Vagina (tissue), 2 donors: ENCODE results near the gene CEACAM6. TPM values are rescaled to one million over a fixed set of nuclear protein-coding genes. Genes with fewer than 3 reads are reported as not detected.

Experiments used
- DNase-seq, 2 donors: peaks; one replicate each; pipeline ENCODE4 v3.0.0-alpha.2; 2017; ENCODE audit errors: extremely low spot score in 2 of 2
- H3K27ac ChIP-seq: fragments of 200-600 bp; sonication (generic); one replicate; pipeline ENCODE4 v1.5.1; 2019
- H3K27me3 ChIP-seq: fragments of 200-600 bp; sonication (generic); one replicate; pipeline ENCODE4 v1.5.1; 2019
- H3K36me3 ChIP-seq, 2 donors: fragments of 200-600 bp; sonication (generic); one replicate each; pipeline ENCODE4 v1.5.1; 2017 to 2019
- H3K4me1 ChIP-seq: fragments of 200-600 bp; sonication (generic); one replicate; pipeline ENCODE4 v1.5.1; 2019
- H3K4me3 ChIP-seq, 2 donors: fragments of 200-600 bp; sonication (generic); 1 replicate in 1 of 2; 2 replicates in 1 of 2; pipeline ENCODE4 v1.5.1; 2016 to 2019
- H3K9me3 ChIP-seq: fragments of 200-600 bp; sonication (generic); one replicate; pipeline ENCODE4 v1.5.1; 2019
- CTCF ChIP-seq, 3 experiments: fragments of 450-650 bp in 2 of 3; fragments of 200-600 bp in 1 of 3; sonication (generic) in 1 of 3; IDR thresholded peaks; one replicate each; pipeline ENCODE4 v1.5.1; 2017 to 2019; ENCODE audit warnings: antibody characterized with exemption in 3 of 3, mild to moderate bottlenecking in 2 of 3, moderate library complexity in 2 of 3
- POLR2A ChIP-seq, 2 donors: fragments of 450-650 bp; IDR thresholded peaks; one replicate each; pipeline ENCODE4 v1.6.1; 2017; ENCODE audit warnings: antibody characterized with exemption in 2 of 2, mild to moderate bottlenecking in 2 of 2, moderate library complexity in 2 of 2
- POLR2AphosphoS5 ChIP-seq, 2 donors: sonication (generic); formaldehyde crosslinking; IDR thresholded peaks; one replicate each; pipeline ENCODE4 v1.9.0; 2017; ENCODE audit warnings: antibody characterized with exemption in 2 of 2, mild to moderate bottlenecking in 2 of 2, low read depth in 1 of 2; ENCODE audit not compliant: insufficient read depth in 1 of 2
- intact Hi-C: fragments of 100-400 bp; cut with DNase I; formaldehyde crosslinking; loops from one replicate; pipeline ENCODE4 v1.15.1; 2023
- total RNA-seq: library from RNA; depleted of rRNA; stranded (reverse); fragments of >200 nt; gene quantifications from one replicate; pipeline ENCODE4 v1.2.3, GENCODE V29; 2016

CEACAM6 gene
- total RNA-seq, 1 donor from 2014 or later, result 6.9 TPM

GRCh38 chr19:41802770-41803169 lies 47.4 kb downstream of the CEACAM6 start:
- intact Hi-C loops, result no loop called here

GRCh38 chr19:41804336-41804735 lies 49.0 kb downstream of the CEACAM6 start:
- H3K27ac ChIP-seq, result no peak overlapping the region

More at GRCh38 chr19:41802770-41803169, 47.4 kb downstream of the CEACAM6 start:
- Histone ChIP-seq H3K27ac (no peak overlapping the region), H3K4me1 (no peaks in the 10 kb centered on the region), H3K9me3 (no peaks in the 10 kb centered on the region), H3K4me3 (no peak overlapping the region), H3K27me3 (no peaks in the 10 kb centered on the region), H3K36me3 (no peaks in the 10 kb centered on the region)
- TF ChIP-seq POLR2AphosphoS5 (IDR thresholded peaks at IDR 0.05; ENCODE audit: insufficient read depth in 1 of 2, low read depth in 1 of 2) (no peak), POLR2A (IDR thresholded peaks at IDR 0.05) (no peak), CTCF (IDR thresholded peaks at IDR 0.05) (no peak)
- DNase-seq, result no peak

GRCh38 chr19:41807176-41807575 lies 51.8 kb downstream of the CEACAM6 start:
- no peaks in the 10 kb centered on the region for H3K36me3 ChIP-seq
- H3K4me1 ChIP-seq, result no peaks in the 10 kb centered on the region
- no peak overlapping the region for H3K27ac ChIP-seq
- intact Hi-C loops, result no loop called here
- DNase-seq, result no peak
- no peaks in the 10 kb centered on the region for H3K9me3 ChIP-seq
- H3K27me3 ChIP-seq, result no peaks in the 10 kb centered on the region
- TF ChIP-seq POLR2AphosphoS5 (IDR thresholded peaks at IDR 0.05; ENCODE audit: insufficient read depth in 1 of 2, low read depth in 1 of 2) (no peak), CTCF (IDR thresholded peaks at IDR 0.05) (no peak), POLR2A (IDR thresholded peaks at IDR 0.05) (no peak)
- H3K4me3 ChIP-seq, result no peak overlapping the region

More at GRCh38 chr19:41804336-41804735, 49.0 kb downstream of the CEACAM6 start:
- no peaks in the 10 kb centered on the region for H3K4me1 ChIP-seq
- no peak for DNase-seq
- H3K9me3 ChIP-seq, result no peaks in the 10 kb centered on the region
- H3K27me3 ChIP-seq, result no peaks in the 10 kb centered on the region
- intact Hi-C loops, result no loop called here
- no peaks in the 10 kb centered on the region for H3K36me3 ChIP-seq
- no peak overlapping the region for H3K4me3 ChIP-seq
- TF ChIP-seq POLR2A (IDR thresholded peaks at IDR 0.05) (no peak), POLR2AphosphoS5 (IDR thresholded peaks at IDR 0.05; ENCODE audit: insufficient read depth in 1 of 2, low read depth in 1 of 2) (no peak), CTCF (IDR thresholded peaks at IDR 0.05) (no peak)

GRCh38 chr19:41808663-41809566 lies 53.6 kb downstream of the CEACAM6 start:
- Histone ChIP-seq H3K27me3 (no peaks in the 10 kb centered on the region), H3K4me1 (no peaks in the 10 kb centered on the region), H3K4me3 (no peak overlapping the region), H3K36me3 (no peaks in the 10 kb centered on the region), H3K9me3 (no peaks in the 10 kb centered on the region), H3K27ac (no peak overlapping the region)
- no peak for DNase-seq
- TF ChIP-seq POLR2AphosphoS5 (IDR thresholded peaks at IDR 0.05; ENCODE audit: insufficient read depth in 1 of 2, low read depth in 1 of 2) (no peak), POLR2A (IDR thresholded peaks at IDR 0.05) (no peak), CTCF (IDR thresholded peaks at IDR 0.05) (no peak)
- intact Hi-C loops, result no loop called here

- no peaks in the 10 kb centered on the region for H3K36me3 ChIP-seq
- H3K9me3 ChIP-seq, result no peaks in the 10 kb centered on the region
- H3K27me3 ChIP-seq, result no peaks in the 10 kb centered on the region
- TF ChIP-seq CTCF (IDR thresholded peaks at IDR 0.05) (no peak), POLR2AphosphoS5 (IDR thresholded peaks at IDR 0.05; ENCODE audit: insufficient read depth in 1 of 2, low read depth in 1 of 2) (no peak)
- H3K4me1 ChIP-seq, result no peaks in the 10 kb centered on the region
- DNase-seq, result no peak
- intact Hi-C loops, result no loop called here
- no peak overlapping the region for H3K27ac ChIP-seq
- H3K4me3 ChIP-seq, result no peak overlapping the region
These were observed 55.0 kb downstream of the CEACAM6 start for GRCh38 chr19:41810301-41810700.
